Thyroid gland (tissue), 4 donors: ENCODE measurements around the gene ZNF837. TPM values are rescaled to one million over a fixed set of nuclear protein-coding genes. Genes with fewer than 3 reads are reported as not detected.

Experiments used
- DNase-seq, 2 donors: peaks; one replicate each; pipeline ENCODE4 v3.0.0-alpha.2; 2019
- H3K27ac ChIP-seq, 3 donors: fragments of 200-600 bp; sonication (generic); 1 replicate in 2 of 3; 2 replicates in 1 of 3; pipeline ENCODE4 v1.5.1; 2016 to 2019; ENCODE audit warnings: mild to moderate bottlenecking in 1 of 3, moderate library complexity in 1 of 3
- H3K27me3 ChIP-seq: fragments of 200-600 bp; sonication (generic); one replicate; pipeline ENCODE4 v1.5.1; 2019
- H3K36me3 ChIP-seq, 2 donors: fragments of 200-600 bp; sonication (generic); one replicate each; pipeline ENCODE4 v1.5.1; 2016 to 2019
- H3K4me1 ChIP-seq, 2 donors: fragments of 200-600 bp; sonication (generic); one replicate each; pipeline ENCODE4 v1.5.1; 2017 to 2019
- H3K4me3 ChIP-seq, 3 donors: fragments of 200-600 bp; sonication (generic); replicated peaks in 1 of 3; 1 replicate in 2 of 3; 2 replicates in 1 of 3; pipeline ENCODE4 v1.5.1; 2016; ENCODE audit warnings: mild to moderate bottlenecking in 1 of 3
- H3K9me3 ChIP-seq: fragments of 200-600 bp; sonication (generic); one replicate; pipeline ENCODE4 v1.5.1; 2017
- CTCF ChIP-seq, 6 experiments: fragments of 200-600 bp in 3 of 6; fragments of 450-650 bp in 3 of 6; sonication (generic) in 3 of 6; IDR thresholded peaks; one replicate each; pipeline ENCODE4 v1.5.1; 2016 to 2019; ENCODE audit warnings: antibody characterized with exemption in 6 of 6, mild to moderate bottlenecking in 2 of 6, inconsistent platforms in 1 of 6, moderate library complexity in 1 of 6
- POLR2A ChIP-seq, 2 donors: fragments of 450-650 bp; IDR thresholded peaks; one replicate each; pipeline ENCODE4 v1.6.1; 2017; ENCODE audit warnings: antibody characterized with exemption in 2 of 2, mild to moderate bottlenecking in 2 of 2, moderate library complexity in 1 of 2
- WGBS, 2 donors: methylation state at CpG; one replicate each; pipeline ENCODE4 v1.1.5; 2017; 5-methylcytosine and 5-hydroxymethylcytosine counted together
- intact Hi-C: fragments of 100-400 bp; cut with DNase I; formaldehyde crosslinking; loops from one replicate; pipeline ENCODE4 v1.15.1; 2023
- total RNA-seq, 4 donors: library from RNA; depleted of rRNA; stranded (reverse); fragments of >200 nt; gene quantifications; one replicate each; pipeline ENCODE4 v1.2.3, GENCODE V29; 2016

Gene ZNF837
- total RNA-seq, 4 donors from 2014 or later: 6.3 to 16.4 (median 15.1) TPM

GRCh38 chr19:58395979-58396627 is 15.3 kb upstream of the ZNF837 start:
- TF ChIP-seq CTCF (IDR thresholded peaks at IDR 0.05): no peak
- 9 to 17% methylated on average over 5 to 16 of the region's 75 CpGs for WGBS, 2 donors
- no peak overlapping the region for H3K27ac ChIP-seq
- DNase-seq: peak; percentile 47 to 50
- no peaks in the 10 kb centered on the region for H3K9me3 ChIP-seq
- intact Hi-C loops: no loop called here
- H3K4me3 ChIP-seq: no peak overlapping the region
- peaks cover 20 to 28% of the 10 kb centered on the region in 2 donors for H3K36me3 ChIP-seq
- H3K27me3 ChIP-seq: peaks cover 6% of the 10 kb centered on the region
- H3K4me1 ChIP-seq: peaks cover 7 to 24% of the 10 kb centered on the region in 2 donors

- Histone ChIP-seq H3K4me3 (no peak within 1 kb of the TSS), H3K27ac (no peak within 1 kb of the TSS), H3K4me1 (peaks cover under 1 to 19% of the 10 kb centered on the region in 2 donors), H3K36me3 (peaks cover 20 to 28% of the 10 kb centered on the region in 2 donors), H3K27me3 (peaks cover 6% of the 10 kb centered on the region), H3K9me3 (no peaks in the 10 kb centered on the region)
- intact Hi-C loops: no loop called here
- peak; percentile 45 to 47 for DNase-seq
- 34 to 44% methylated on average over 16 to 20 of the region's 21 CpGs for WGBS, 2 donors
- TF ChIP-seq CTCF (IDR thresholded peaks at IDR 0.05) (no peak), POLR2A (IDR thresholded peaks at IDR 0.05) (no peak)
Observed at GRCh38 chr19:58395220-58395978, 14.6 kb upstream of the ZNF837 start, which contains the start of gene RNF225. RNF225 (plus strand) TSS chr19:58395656; CDS start chr19:58396090, 434 bp downstream.

GRCh38 chr19:58394821-58395219 is 14.0 kb upstream of the ZNF837 start:
- 70 to 90% methylated on average over 2 to 3 of the region's 3 CpGs for WGBS, 2 donors
- no peak overlapping the region for H3K4me3 ChIP-seq
- peaks cover 20 to 28% of the 10 kb centered on the region in 2 donors for H3K36me3 ChIP-seq
- no peak overlapping the region for H3K27ac ChIP-seq
- H3K9me3 ChIP-seq: no peaks in the 10 kb centered on the region
- H3K27me3 ChIP-seq: peaks cover 6% of the 10 kb centered on the region
- H3K4me1 ChIP-seq: peaks cover 0 to 16% of the 10 kb centered on the region in 2 donors
- intact Hi-C loops: no loop called here
- TF ChIP-seq CTCF (IDR thresholded peaks at IDR 0.05) (no peak), POLR2A (IDR thresholded peaks at IDR 0.05) (no peak)
- no peak for DNase-seq

GRCh38 chr19:58393725-58394033 is 12.8 kb upstream of the ZNF837 start:
- Histone ChIP-seq H3K4me3 (no peak overlapping the region), H3K27me3 (peaks cover 6% of the 10 kb centered on the region), H3K9me3 (no peaks in the 10 kb centered on the region), H3K4me1 (peaks cover 0 to 16% of the 10 kb centered on the region in 2 donors), H3K36me3 (peaks cover 20 to 32% of the 10 kb centered on the region in 2 donors), H3K27ac (no peak overlapping the region)
- WGBS, 2 donors: 89 to 93% methylated on average over 4 of the region's 4 CpGs
- intact Hi-C loops: no loop called here
- TF ChIP-seq POLR2A (IDR thresholded peaks at IDR 0.05): no peak
- no peak for TF ChIP-seq CTCF (IDR thresholded peaks at IDR 0.05)
- no peak for DNase-seq
